ENCODE results near the gene S100A14.

S100A14 gene

DNA sequence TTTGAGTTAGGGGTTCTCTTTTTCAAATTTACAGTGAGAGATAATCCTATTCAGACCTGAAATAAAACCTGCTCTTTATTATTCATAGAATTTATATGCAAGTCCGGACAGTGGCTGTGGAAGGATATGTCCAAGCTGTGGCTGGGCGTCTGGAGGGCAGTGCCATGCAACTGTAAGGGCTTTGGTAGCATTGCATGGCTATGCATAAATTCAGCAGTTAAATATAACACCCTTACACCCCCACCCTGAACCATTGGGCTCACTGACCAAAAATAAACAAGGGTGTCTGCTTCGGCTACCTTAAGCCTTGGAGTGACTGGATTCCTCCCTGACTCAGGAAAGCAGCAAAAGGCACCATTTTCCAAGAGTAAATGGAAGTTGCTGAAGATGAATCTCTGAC is 23.2 kb upstream of the S100A14 start:
- H3K27ac ChIP-seq, result no peak overlapping the region
- TF ChIP-seq, protein P1, sequence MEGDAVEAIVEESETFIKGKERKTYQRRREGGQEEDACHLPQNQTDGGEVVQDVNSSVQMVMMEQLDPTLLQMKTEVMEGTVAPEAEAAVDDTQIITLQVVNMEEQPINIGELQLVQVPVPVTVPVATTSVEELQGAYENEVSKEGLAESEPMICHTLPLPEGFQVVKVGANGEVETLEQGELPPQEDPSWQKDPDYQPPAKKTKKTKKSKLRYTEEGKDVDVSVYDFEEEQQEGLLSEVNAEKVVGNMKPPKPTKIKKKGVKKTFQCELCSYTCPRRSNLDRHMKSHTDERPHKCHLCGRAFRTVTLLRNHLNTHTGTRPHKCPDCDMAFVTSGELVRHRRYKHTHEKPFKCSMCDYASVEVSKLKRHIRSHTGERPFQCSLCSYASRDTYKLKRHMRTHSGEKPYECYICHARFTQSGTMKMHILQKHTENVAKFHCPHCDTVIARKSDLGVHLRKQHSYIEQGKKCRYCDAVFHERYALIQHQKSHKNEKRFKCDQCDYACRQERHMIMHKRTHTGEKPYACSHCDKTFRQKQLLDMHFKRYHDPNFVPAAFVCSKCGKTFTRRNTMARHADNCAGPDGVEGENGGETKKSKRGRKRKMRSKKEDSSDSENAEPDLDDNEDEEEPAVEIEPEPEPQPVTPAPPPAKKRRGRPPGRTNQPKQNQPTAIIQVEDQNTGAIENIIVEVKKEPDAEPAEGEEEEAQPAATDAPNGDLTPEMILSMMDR (IDR thresholded peaks at IDR 0.05), result no peak
- H3K4me3 ChIP-seq, result no peak overlapping the region
- no peak for DNase-seq (ENCODE audit: low spot score)

- no peak for DNase-seq (ENCODE audit: low spot score)
- Histone ChIP-seq H3K4me3 (no peak overlapping the region), H3K27ac (no peak overlapping the region)
- TF ChIP-seq, protein P1 (IDR thresholded peaks at IDR 0.05), result no peak
Observed at GRCh38 chr1:153638261-153638660, 22.1 kb upstream of the S100A14 start.

DNA sequence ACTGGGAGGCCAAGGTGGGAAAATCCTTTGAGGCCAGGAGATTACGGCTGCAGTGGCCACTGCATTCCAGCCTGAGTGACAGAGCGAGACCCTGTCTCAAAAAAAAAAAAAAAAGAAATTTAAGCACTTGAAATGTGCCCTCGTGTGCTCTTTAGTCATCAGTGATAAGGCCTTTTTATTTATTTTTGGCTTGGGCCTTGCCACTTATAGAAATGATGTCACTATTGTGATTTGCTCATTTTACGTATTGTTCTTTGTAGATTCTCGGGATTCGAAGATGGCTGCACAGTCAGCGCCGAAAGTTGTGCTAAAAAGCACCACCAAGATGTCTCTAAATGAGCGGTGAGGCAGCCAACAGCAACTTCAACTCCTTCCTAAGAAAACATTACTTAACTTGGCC is 20.2 kb upstream of the S100A14 start:
- no peak for DNase-seq (ENCODE audit: low spot score)
- Histone ChIP-seq H3K4me3 (no peak overlapping the region), H3K27ac (peak overlapping the region in 1 of 2 donors; percentile 4)
- TF ChIP-seq, protein P1 (IDR thresholded peaks at IDR 0.05), result no peak

GRCh38 chr1:153635872-153636271 is 19.7 kb upstream of the S100A14 start:
- Histone ChIP-seq H3K27ac (peak overlapping the region in 1 of 2 donors; percentile 4), H3K4me3 (no peak overlapping the region)
- TF ChIP-seq, protein P1 (IDR thresholded peaks at IDR 0.05), result no peak
- no peak for DNase-seq (ENCODE audit: low spot score)

DNA sequence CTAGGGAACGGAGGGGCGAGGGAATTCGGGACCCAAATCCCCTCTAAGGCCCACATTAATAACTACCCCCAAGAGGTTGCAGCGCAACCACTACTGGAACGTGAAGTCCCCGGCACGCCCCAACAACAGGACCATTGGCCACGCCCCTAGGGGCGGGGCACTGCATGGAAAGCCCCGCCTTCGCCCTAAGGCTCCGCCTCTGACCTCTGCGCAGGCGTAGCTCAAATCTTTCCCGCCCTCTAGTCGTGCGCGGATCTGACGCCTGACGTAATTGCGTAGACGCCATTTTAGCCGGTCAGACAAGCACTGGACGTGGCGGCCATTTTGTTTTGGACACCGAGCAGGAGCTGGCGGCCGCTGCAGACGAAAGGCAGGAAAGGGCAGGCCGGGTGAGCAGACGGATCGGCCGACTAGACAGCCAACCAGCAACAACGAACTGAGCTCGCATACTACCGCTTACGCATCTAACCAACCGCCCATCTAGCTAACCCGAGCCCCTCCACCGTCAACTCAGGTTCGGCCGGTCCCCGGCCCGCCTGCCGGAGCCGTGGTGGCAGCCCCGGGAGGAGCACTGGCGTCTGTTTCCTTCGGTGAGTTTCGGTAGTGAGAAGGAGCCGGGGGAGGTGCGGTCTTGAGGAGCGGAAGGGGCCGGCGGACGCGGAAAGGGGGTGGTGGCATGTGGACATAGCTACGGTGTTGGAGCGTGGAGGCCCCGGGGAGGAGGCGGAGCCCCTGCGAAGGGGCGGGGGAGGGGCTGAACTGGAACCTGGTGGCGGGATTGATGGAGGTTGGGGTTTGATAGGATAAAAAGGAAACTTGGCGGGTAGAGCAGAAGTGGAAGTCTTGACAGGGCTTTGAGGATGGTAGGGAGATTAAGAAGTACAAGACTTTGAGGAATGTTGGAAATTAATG is 17.9 kb upstream of the S100A14 start, which contains the start of gene CHTOP:
TSS of gene CHTOP (plus strand) at position 313 of the 912 bp plus-strand sequence. CDS start 2,523 bp downstream, outside the sequence.
- peak within 1 kb of the TSS; percentile 99 for H3K4me3 ChIP-seq
- H3K27ac ChIP-seq, result peak within 1 kb of the TSS; percentile 99 to 100
- DNase-seq (ENCODE audit: low spot score), result peak; percentile 99
- TF ChIP-seq, protein P1 (IDR thresholded peaks at IDR 0.05), result no peak

GRCh38 chr1:153633161-153633753 is 17.1 kb upstream of the S100A14 start:
- TF ChIP-seq, protein P1 (IDR thresholded peaks at IDR 0.05), result no peak
- H3K4me3 ChIP-seq, result peak overlapping the region; percentile 99
- DNase-seq (ENCODE audit: low spot score), result no peak
- peak overlapping the region; percentile 99 to 100 for H3K27ac ChIP-seq

Data from coronary artery (tissue), 2 donors.